ENCODE data around the gene RNF213.

The RNF213 gene

DNA sequence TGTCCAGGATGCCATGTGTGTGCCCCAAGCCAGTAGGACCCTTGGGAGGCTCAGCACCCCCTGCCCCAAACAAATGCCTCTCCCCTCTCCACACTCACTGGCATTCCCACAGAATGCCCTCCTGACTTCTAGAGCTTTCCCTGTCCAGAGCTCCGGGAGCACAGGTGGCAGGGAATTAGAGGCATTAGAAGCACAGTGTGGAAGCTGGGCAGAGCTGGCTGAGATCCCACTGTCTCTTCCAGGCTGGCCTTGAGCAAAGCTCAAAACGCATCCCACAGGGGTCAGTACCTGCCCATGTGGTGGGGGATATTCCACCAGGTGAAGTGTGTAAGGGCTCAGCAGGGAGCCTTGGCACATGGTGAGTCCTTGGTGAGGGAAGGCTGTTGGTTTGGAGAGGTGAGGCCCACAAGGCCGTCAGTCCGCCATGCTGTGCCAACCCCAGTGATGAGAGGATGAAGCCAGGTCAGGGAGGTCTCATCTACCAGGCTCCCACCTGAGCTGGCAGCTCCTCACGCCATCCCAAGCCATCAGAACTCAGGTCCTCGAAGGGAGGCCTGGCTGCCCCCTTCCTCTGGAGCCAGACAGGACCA, 172.4 kb downstream of the RNF213 start:
- TF ChIP-seq, protein P1, sequence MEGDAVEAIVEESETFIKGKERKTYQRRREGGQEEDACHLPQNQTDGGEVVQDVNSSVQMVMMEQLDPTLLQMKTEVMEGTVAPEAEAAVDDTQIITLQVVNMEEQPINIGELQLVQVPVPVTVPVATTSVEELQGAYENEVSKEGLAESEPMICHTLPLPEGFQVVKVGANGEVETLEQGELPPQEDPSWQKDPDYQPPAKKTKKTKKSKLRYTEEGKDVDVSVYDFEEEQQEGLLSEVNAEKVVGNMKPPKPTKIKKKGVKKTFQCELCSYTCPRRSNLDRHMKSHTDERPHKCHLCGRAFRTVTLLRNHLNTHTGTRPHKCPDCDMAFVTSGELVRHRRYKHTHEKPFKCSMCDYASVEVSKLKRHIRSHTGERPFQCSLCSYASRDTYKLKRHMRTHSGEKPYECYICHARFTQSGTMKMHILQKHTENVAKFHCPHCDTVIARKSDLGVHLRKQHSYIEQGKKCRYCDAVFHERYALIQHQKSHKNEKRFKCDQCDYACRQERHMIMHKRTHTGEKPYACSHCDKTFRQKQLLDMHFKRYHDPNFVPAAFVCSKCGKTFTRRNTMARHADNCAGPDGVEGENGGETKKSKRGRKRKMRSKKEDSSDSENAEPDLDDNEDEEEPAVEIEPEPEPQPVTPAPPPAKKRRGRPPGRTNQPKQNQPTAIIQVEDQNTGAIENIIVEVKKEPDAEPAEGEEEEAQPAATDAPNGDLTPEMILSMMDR (conservative IDR thresholded peaks at IDR 0.05; ENCODE audit: control insufficient read depth, insufficient read depth, low read depth, low read length), result no peak
- H3K4me3 ChIP-seq (ENCODE audit: control insufficient read depth, low read depth, low read length), result no peak overlapping the region
- no peak for DNase-seq (ENCODE audit: low read depth)

DNA sequence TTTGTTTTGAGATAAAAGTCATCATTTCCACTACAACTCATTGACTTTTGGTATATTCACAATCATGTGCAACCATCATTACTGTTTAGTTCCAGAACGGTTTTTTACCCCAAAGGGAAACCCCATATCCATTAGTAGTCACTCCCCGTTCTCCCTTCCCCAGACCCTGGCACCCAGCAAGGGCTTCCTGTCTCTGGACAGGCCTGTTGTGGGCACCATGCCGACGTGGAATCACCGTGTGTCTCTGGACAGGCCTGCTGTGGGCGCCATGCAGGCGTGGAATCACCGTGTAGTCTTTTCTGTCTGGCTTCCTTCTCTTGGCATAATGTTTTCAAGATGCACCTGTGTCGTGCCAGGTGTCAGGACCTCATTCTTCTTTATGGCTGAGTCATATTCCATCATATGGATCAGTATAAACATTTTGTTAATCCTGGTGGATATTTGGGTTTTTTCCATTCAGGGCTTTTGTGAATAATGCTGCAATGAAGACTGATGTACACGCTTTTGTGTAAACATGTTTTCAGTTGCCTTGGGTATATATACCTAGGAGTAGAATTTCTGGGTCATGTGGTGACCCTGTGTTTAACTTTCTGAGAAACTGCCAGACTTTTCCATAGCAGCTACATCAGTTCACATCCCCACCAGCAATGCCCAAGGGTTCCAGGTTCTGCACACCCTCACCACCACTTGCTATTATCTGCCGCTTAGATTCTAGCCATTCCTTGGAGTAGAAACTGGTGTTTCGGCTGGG, 173.4 kb downstream of the RNF213 start:
- no peak overlapping the region for H3K4me3 ChIP-seq (ENCODE audit: control insufficient read depth, low read depth, low read length)
- no peak for DNase-seq (ENCODE audit: low read depth)
- TF ChIP-seq, protein P1 (conservative IDR thresholded peaks at IDR 0.05; ENCODE audit: control insufficient read depth, insufficient read depth, low read depth, low read length), result no peak

DNA sequence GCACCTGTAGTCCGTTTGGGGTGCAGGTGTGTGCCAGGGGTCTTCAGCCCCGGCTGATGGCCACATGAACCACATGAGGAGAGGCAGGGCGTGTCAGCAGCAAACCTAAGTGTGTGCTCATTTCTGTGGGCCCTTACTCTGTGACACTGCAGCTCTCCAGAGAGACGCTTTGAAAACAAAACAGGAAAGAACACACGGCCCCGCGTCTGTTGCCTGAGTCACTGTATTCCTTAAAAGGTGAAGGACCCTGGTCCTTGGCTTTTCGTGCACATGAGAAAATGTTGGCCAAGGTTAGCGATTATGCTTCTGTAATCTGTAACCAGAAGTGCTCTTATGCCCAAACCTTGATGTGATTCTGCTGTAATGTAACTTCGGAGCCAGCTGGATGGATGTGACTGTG, 176.9 kb downstream of the RNF213 start:
- TF ChIP-seq, protein P1 (conservative IDR thresholded peaks at IDR 0.05; ENCODE audit: control insufficient read depth, insufficient read depth, low read depth, low read length), result no peak
- no peak for DNase-seq (ENCODE audit: low read depth)

DNA sequence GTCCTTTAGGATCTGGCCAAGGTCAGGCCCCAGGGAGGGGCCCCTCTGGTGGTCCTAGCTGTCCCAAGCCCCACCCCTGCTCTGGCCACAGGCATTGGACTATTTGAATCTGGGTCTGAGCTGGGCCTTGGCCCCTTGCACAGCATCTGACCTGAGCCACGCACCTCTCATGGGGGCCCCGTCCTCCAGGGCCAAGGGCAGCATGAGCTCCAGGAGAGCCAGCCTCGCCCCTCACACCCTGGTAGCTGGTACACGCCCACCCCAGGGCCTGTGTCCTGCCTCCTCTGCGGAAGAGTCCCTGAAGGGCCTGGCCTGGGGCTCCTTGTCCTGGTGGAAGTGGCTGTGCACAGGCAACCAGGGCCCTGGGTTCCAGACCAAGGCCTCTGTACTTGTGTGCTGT, 178.2 kb downstream of the RNF213 start:
- H3K4me3 ChIP-seq (ENCODE audit: control insufficient read depth, low read depth, low read length), result no peak overlapping the region
- TF ChIP-seq, protein P1 (conservative IDR thresholded peaks at IDR 0.05; ENCODE audit: control insufficient read depth, insufficient read depth, low read depth, low read length), result no peak
- DNase-seq (ENCODE audit: low read depth), result no peak

More for the DNA sequence above, 176.9 kb downstream of the RNF213 start:
- no peak overlapping the region for H3K4me3 ChIP-seq (ENCODE audit: control insufficient read depth, low read depth, low read length)

DNA sequence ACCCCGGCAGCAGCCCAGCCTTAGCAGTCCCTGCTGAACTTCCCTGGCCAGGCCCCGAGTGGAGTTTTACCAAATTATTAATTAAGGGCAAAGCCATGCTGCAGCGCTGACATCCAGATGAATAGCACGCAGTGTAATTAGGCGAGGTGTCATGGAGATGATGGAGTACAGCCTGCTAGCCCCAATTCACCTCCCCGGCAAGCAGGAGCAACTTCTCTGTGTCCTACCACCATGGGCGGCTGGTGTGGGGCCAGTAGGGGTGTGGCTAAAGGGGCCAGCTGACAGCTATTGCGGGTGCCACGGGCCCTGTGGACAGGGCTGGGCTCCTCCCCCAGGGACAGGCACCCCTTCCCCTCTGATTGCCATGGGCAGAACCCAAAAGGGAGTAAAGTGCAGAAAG, 178.8 kb downstream of the RNF213 start:
- no peak for DNase-seq (ENCODE audit: low read depth)
- TF ChIP-seq, protein P1 (conservative IDR thresholded peaks at IDR 0.05; ENCODE audit: control insufficient read depth, insufficient read depth, low read depth, low read length), result no peak
- no peak overlapping the region for H3K4me3 ChIP-seq (ENCODE audit: control insufficient read depth, low read depth, low read length)

DNA sequence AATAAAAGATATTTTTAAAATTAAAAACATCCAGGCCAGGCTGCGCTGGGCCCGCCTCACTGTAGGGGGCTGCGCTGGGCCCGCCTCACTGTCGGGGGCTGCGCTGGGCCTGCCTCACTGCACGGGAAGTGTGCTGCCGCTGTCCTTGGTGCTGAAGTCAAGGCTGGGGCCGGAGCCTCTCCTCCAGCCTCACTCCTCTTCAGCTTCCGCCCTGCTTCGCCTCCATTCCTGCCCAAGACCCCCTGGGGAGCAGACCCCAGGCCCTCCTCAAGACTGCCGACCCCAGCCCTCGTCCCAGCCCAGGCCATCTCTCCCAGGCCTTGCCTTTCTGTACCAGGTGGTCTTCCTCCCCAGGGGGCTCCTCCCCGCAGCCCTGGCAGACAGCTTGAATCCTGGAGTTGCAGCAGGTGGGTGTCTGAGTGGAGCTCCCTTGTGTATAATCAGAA, 180.5 kb downstream of the RNF213 start:
- no peak overlapping the region for H3K4me3 ChIP-seq (ENCODE audit: control insufficient read depth, low read depth, low read length)
- DNase-seq (ENCODE audit: low read depth), result peak; percentile 28
- TF ChIP-seq, protein P1 (conservative IDR thresholded peaks at IDR 0.05; ENCODE audit: control insufficient read depth, insufficient read depth, low read depth, low read length), result no peak
